Measurements from ENCODE around the gene UBE2I.
"Not testable (repeated sequence)": the region's sequence is repeated elsewhere in the genome, so short reads cannot be mapped to it uniquely, and the experiment has no call there.

The UBE2I gene

GRCh38 chr16:1288813-1289476 is 20.5 kb upstream of the UBE2I start:
- no peak overlapping the region for H3K4me3 ChIP-seq (ENCODE audit: low read depth, low read length)
- TF ChIP-seq, protein P1, sequence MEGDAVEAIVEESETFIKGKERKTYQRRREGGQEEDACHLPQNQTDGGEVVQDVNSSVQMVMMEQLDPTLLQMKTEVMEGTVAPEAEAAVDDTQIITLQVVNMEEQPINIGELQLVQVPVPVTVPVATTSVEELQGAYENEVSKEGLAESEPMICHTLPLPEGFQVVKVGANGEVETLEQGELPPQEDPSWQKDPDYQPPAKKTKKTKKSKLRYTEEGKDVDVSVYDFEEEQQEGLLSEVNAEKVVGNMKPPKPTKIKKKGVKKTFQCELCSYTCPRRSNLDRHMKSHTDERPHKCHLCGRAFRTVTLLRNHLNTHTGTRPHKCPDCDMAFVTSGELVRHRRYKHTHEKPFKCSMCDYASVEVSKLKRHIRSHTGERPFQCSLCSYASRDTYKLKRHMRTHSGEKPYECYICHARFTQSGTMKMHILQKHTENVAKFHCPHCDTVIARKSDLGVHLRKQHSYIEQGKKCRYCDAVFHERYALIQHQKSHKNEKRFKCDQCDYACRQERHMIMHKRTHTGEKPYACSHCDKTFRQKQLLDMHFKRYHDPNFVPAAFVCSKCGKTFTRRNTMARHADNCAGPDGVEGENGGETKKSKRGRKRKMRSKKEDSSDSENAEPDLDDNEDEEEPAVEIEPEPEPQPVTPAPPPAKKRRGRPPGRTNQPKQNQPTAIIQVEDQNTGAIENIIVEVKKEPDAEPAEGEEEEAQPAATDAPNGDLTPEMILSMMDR (IDR thresholded peaks at IDR 0.05; ENCODE audit: insufficient read depth, low read depth, low read length, missing control alignments): no peak
- DNase-seq (ENCODE audit: low read depth): no peak

DNA sequence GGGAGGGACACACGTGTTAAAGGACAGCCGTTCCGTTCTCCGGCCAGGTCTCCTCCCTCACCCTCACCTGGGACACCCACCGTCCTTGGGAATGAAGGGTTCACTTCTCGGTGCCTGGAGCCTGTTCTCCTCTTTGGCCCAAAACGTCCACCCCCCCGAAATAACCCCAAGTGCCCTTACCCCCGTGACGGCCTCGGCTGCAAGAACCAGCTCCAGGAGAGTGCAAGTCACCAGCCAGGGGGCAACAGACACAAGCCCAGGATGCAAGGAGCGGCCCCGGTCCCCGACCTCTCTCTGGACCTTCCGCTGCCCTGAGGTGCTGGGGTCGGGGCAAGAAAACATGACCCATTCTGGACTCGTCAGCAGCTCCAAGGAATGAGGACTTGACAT is 20.0 kb upstream of the UBE2I start:
- no peak for DNase-seq (ENCODE audit: low read depth)
- no peak overlapping the region for H3K4me3 ChIP-seq (ENCODE audit: low read depth, low read length)
- TF ChIP-seq, protein P1 (IDR thresholded peaks at IDR 0.05; ENCODE audit: insufficient read depth, low read depth, low read length, missing control alignments): no peak

DNA sequence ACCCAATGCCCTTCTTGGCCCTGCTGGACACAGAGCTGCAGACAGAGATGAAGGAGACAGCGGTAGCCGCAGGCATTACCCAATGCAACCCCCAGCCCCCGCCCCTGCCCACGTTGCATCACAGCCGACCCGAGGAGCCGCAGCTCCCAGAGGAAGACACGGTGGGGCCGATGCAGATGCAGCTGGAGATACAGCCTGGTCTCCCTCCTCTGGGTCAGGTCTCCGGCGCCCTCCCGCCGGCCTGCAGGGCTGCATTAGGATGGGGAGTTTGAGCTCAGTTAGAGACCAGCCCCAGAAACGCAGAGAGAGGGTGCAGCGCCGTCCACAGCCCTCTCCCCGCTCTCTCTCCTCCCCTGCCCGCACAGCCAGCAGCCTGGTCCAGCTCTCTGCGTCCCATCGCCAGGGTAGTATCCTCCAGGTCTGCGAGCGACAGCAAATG is 19.4 kb upstream of the UBE2I start:
- H3K4me3 ChIP-seq (ENCODE audit: low read depth, low read length): no peak overlapping the region
- DNase-seq (ENCODE audit: low read depth): no peak
- TF ChIP-seq, protein P1 (IDR thresholded peaks at IDR 0.05; ENCODE audit: insufficient read depth, low read depth, low read length, missing control alignments): no peak

GRCh38 chr16:1290860-1291575 is 18.4 kb upstream of the UBE2I start:
- no peak for DNase-seq (ENCODE audit: low read depth)
- TF ChIP-seq, protein P1 (IDR thresholded peaks at IDR 0.05; ENCODE audit: insufficient read depth, low read depth, low read length, missing control alignments): no peak
- no peak overlapping the region for H3K4me3 ChIP-seq (ENCODE audit: low read depth, low read length)

- H3K4me3 ChIP-seq (ENCODE audit: low read depth, low read length): no peak overlapping the region
- TF ChIP-seq, protein P1 (IDR thresholded peaks at IDR 0.05; ENCODE audit: insufficient read depth, low read depth, low read length, missing control alignments): no peak
- no peak for DNase-seq (ENCODE audit: low read depth)
Observed at GRCh38 chr16:1291576-1291974, 17.9 kb upstream of the UBE2I start.

- H3K4me3 ChIP-seq (ENCODE audit: low read depth, low read length); DNase-seq (ENCODE audit: low read depth): not testable (repeated sequence)
Observed at GRCh38 chr16:1292208-1292607, 17.2 kb upstream of the UBE2I start.

- DNase-seq (ENCODE audit: low read depth); H3K4me3 ChIP-seq (ENCODE audit: low read depth, low read length): not testable (repeated sequence)
Observed at GRCh38 chr16:1292808-1293207, 16.6 kb upstream of the UBE2I start.

Data from GM12865 (cell line).